HEK293T (cell line): ENCODE measurements around the gene ZNF772.

Experiments used
- CTCF ChIA-PET: fragments of 350-600 bp; formaldehyde crosslinking; extraction: SDS; loops from one replicate; lab custom pipeline; 2021; ENCODE audit warnings: antibody characterized with exemption, inconsistent platforms; lab: Yijun Ruan, JAX
- POLR2A ChIA-PET: fragments of 350-600 bp; formaldehyde crosslinking; extraction: SDS; loops from one replicate; lab custom pipeline; 2020; ENCODE audit warnings: antibody characterized with exemption, inconsistent platforms; lab: Yijun Ruan, JAX
- DNase-seq: peaks from one replicate; pipeline ENCODE4 v3.0.0; 2012; ENCODE audit warnings: mixed read lengths; ENCODE audit errors: extremely low spot score
- ARNT ChIP-seq: fragments of 450-650 bp; IDR thresholded peaks from 2 replicates; pipeline ENCODE4 v1.6.1; 2017; ENCODE audit warnings: mild to moderate bottlenecking
- BHLHE40 ChIP-seq: fragments of 450-650 bp; IDR thresholded peaks from 2 replicates; pipeline ENCODE4 v1.6.1; 2016; ENCODE audit warnings: mild to moderate bottlenecking, moderate library complexity, borderline replicate concordance
- CTBP1 ChIP-seq: fragments of 450-650 bp; IDR thresholded peaks from 2 replicates; pipeline ENCODE4 v1.6.1; 2016; ENCODE audit warnings: borderline replicate concordance
- ELF4 ChIP-seq: fragments of 450-650 bp; IDR thresholded peaks from 2 replicates; pipeline ENCODE4 v1.6.1; 2017; ENCODE audit warnings: antibody characterized with exemption
- FOXA1 ChIP-seq: fragments of 450-650 bp; IDR thresholded peaks from 2 replicates; pipeline ENCODE4 v1.6.1; 2016; ENCODE audit warnings: mild to moderate bottlenecking
- FOXK2 ChIP-seq: fragments of 450-650 bp; IDR thresholded peaks from 2 replicates; pipeline ENCODE4 v1.6.1; 2016; ENCODE audit warnings: mild to moderate bottlenecking
- FOXM1 ChIP-seq: fragments of 450-650 bp; IDR thresholded peaks from 2 replicates; pipeline ENCODE4 v1.6.1; 2017; ENCODE audit warnings: mild to moderate bottlenecking, borderline replicate concordance
- HDGF ChIP-seq: fragments of 450-650 bp; IDR thresholded peaks from 2 replicates; pipeline ENCODE4 v1.6.1; 2017; ENCODE audit warnings: antibody characterized with exemption, borderline replicate concordance
- L3MBTL2 ChIP-seq: fragments of 450-650 bp; conservative IDR thresholded peaks from 2 replicates; pipeline ENCODE4 v1.6.1; 2016; ENCODE audit warnings: mild to moderate bottlenecking
- LEF1 ChIP-seq: fragments of 450-650 bp; IDR thresholded peaks from 2 replicates; pipeline ENCODE4 v1.6.1; 2017; ENCODE audit warnings: mild to moderate bottlenecking, borderline replicate concordance
- NFRKB ChIP-seq: fragments of 450-650 bp; IDR thresholded peaks from 2 replicates; pipeline ENCODE4 v1.6.1; 2016; ENCODE audit warnings: mild to moderate bottlenecking, moderate library complexity
- PKNOX1 ChIP-seq: fragments of 450-650 bp; IDR thresholded peaks from 2 replicates; pipeline ENCODE4 v1.6.1; 2016
- SP1 ChIP-seq: fragments of 450-650 bp; IDR thresholded peaks from 2 replicates; pipeline ENCODE4 v1.6.1; 2017
- SUZ12 ChIP-seq: fragments of 450-650 bp; IDR thresholded peaks from 2 replicates; pipeline ENCODE4 v1.6.1; 2016; ENCODE audit warnings: mild to moderate bottlenecking
- TARDBP ChIP-seq: fragments of 450-650 bp; IDR thresholded peaks from 2 replicates; pipeline ENCODE4 v1.6.1; 2016
- ZNF384 ChIP-seq: fragments of 450-650 bp; IDR thresholded peaks from 2 replicates; pipeline ENCODE4 v1.6.1; 2016

Gene ZNF772

GRCh38 chr19:57465680-57466381 lies 11.5 kb downstream of the ZNF772 start:
- TF ChIP-seq HDGF = no peak
- no peak for TF ChIP-seq ZNF384
- POLR2A ChIA-PET = no interaction called here
- peak; percentile 17 for DNase-seq
- CTCF ChIA-PET = no interaction called here

- ChIA-PET CTCF (no interaction called here), POLR2A (no interaction called here)
- TF ChIP-seq CTBP1 (no peak), BHLHE40 (no peak), PKNOX1 (no peak), TARDBP (no peak), ELF4 (no peak), NFRKB (no peak), SP1 (no peak), L3MBTL2 (no peak), FOXM1 (no peak), ZNF384 (no peak), FOXK2 (no peak), LEF1 (no peak), HDGF (no peak), FOXA1 (no peak)
- no peak for DNase-seq
Measured at GRCh38 chr19:57452307-57452706, 25.1 kb downstream of the ZNF772 start.

GRCh38 chr19:57443121-57443696 lies 34.2 kb downstream of the ZNF772 start:
- DNase-seq = no peak

GRCh38 chr19:57441979-57442752 lies 35.2 kb downstream of the ZNF772 start:
- CTCF ChIA-PET = no interaction called here

More at GRCh38 chr19:57443121-57443696, 34.2 kb downstream of the ZNF772 start:
- CTCF ChIA-PET = no interaction called here
- POLR2A ChIA-PET = no interaction called here
- TF ChIP-seq LEF1 = no peak
- no peak for TF ChIP-seq PKNOX1
- no peak for TF ChIP-seq ELF4
- no peak for TF ChIP-seq TARDBP
- no peak for TF ChIP-seq FOXA1
- TF ChIP-seq FOXM1 = no peak
- TF ChIP-seq SUZ12 = no peak
- no peak for TF ChIP-seq HDGF
- TF ChIP-seq SP1 = no peak

GRCh38 chr19:57438925-57439324 lies 38.4 kb downstream of the ZNF772 start:
- TF ChIP-seq NFRKB (no peak), PKNOX1 (no peak), ZNF384 (no peak), FOXM1 (no peak), FOXK2 (no peak), TARDBP (no peak), LEF1 (no peak), ELF4 (no peak), SUZ12 (no peak), SP1 (no peak), CTBP1 (no peak), HDGF (no peak)
- DNase-seq = no peak
- ChIA-PET POLR2A (interaction anchor here (0.6 kb wide), 1 partner anchor 194 kb away, joined by 3 read pairs; the partner anchor contains the start of gene ZNF211), CTCF (no interaction called here)

More at GRCh38 chr19:57441979-57442752, 35.2 kb downstream of the ZNF772 start:
- POLR2A ChIA-PET = no interaction called here
- no peak for DNase-seq
- TF ChIP-seq ARNT (no peak), ELF4 (no peak), FOXK2 (no peak), TARDBP (no peak), NFRKB (no peak), LEF1 (no peak), FOXA1 (no peak), FOXM1 (no peak), SP1 (no peak), SUZ12 (no peak), ZNF384 (no peak), PKNOX1 (no peak), CTBP1 (no peak), HDGF (no peak), L3MBTL2 (no peak), BHLHE40 (no peak)
